GM18858 (cell line): ENCODE measurements around the gene ZNF101.

Source experiments
- ATAC-seq: cut with Tn5 transposase; IDR thresholded peaks from one replicate; pipeline ENCODE4 v1.9.1; 2021; ENCODE audit not compliant: unreplicated experiment

Gene ZNF101

DNA sequence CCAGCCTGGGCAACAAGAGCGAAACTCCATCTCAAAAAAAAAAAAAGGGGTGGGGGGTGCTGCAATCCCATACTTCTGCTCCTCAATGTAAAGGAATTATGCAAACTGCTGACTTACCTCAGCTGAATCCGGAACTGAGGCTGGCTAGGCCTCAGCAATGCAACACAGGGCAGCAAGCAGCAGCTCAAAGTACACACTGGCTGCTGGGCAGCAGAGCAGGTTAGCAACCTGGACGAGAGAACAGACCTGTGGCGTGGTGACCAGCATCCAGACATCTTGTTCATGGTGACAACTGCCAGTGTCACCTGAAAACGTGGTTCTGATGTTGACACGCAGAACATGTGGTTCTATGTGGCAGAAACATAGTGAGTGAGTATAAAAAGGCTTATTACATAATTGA lies 36.2 kb downstream of the ZNF101 start:
- ATAC-seq, result no peak

DNA sequence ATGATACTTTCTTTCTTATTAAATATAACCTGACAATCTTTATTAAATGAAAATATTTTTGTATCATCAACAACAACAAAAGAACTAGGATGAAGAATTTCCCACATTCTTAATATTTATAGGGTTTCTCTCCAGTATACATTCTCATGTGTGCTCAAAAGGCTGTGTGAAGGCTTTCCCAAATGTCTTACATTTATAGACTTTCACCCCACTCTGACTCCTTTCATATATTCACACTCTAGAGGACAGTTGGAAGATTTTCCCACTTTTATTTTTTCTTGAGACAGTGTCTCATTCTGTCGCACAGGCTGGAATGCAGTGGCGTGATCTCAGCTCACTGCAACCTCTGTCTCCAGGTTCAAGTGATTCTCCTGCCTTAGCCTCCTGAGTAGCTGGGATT lies 41.9 kb downstream of the ZNF101 start:
- ATAC-seq, result no peak

DNA sequence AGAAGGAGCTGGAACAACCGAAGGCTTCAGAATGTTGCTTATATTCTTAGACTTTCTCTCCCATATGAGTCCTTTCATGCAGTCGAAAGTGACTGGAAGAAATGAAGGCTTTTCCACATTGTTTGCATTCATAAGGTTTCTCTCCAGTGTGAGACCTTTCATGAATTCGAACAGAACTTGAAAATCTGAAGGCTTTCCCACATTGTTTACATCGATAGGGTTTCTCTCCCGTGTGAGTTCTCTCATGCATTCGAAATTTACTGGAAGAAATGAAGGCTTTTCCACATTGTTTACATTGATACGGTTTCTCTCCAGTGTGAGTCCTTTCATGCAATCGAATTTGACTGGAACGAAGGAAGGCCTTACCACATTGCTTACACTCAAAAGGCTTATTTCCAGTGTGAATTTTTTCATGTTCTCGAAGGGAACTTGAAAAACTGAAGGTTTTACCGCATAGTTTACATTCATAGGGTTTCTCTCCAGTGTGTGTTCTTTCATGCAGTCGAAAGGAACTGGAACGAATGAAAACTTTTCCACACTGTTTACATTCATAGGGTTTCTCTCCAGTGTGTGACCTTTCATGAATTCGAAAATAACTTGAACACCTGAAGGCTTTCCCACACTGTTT lies 42.8 kb downstream of the ZNF101 start:
- no peak for ATAC-seq

DNA sequence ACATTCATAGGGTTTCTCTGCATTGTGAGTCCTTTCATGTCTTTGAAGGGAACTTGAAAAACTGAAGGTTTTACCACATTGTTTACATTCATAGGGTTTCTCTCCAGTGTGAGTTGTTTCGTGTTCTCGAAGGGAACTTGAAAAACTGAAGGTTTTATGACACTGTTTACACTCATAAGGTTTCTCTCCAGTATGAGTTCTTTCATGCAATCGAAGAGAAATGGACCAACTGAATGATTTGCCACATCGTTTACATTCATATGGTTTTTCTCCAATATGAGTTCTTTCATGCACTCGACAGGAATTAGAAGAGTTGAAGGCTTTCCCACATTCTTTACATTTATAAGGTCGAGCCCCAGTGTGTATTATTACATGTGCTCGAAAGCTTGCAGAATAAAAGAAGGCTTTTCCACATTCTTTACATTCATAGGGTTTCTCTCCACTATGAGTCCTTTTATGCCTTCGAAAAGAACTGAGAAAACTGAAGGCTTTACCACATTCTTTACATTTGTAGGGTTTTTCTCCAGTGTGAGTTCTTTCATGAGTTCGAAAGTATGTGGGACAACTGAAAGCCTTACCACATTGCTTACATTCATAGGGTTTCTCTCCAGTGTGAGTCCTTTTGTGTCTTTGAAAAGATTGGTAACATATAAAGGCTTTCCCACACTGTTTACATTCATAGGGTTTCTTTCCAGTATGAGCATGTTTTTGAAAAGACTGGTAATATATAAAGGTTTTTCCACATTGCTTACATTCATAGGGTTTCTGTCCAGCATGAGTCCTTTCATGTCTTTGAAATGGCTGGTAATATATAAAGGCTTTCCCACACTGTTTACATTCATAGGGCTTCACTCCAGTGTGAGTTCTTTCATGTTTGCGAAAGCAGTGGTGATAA lies 43.5 kb downstream of the ZNF101 start:
- ATAC-seq, result no peak

DNA sequence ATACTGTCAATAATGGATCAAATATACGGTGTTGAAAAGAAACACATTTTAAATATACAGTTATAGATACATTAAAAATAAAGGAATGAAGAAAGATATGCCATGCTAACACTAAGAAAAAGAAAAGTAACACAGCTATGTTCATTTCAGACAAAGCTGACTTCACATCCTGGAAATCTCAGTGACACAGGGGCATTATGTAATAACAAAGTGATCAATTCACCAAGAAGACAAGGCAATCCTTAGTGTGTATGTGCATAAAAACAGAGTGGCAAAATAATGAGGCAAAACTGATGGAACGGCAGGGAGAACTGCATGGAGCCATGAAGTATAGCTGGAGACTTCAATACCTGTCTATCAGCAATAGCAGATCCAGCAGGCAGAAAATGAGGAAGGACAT lies 51.2 kb downstream of the ZNF101 start:
- no peak for ATAC-seq

DNA sequence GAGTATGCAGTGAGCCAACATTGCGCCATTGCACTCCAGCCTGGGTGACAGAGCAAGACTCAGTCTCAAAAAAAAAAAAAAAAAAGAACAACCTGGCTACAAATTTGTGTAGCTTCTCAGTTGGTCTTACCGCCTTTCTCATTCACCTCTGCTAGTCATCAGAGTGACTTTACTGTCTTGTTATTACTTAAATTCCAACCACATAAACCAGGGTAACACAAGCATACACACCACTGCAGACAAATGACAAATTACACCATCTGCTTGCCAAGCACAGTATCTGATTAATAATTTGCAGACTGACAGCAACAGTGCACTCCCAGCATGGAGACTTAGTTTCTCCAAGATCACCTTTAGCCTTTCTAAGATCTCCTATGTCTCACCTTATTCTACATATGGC lies 53.3 kb downstream of the ZNF101 start:
- ATAC-seq, result no peak

DNA sequence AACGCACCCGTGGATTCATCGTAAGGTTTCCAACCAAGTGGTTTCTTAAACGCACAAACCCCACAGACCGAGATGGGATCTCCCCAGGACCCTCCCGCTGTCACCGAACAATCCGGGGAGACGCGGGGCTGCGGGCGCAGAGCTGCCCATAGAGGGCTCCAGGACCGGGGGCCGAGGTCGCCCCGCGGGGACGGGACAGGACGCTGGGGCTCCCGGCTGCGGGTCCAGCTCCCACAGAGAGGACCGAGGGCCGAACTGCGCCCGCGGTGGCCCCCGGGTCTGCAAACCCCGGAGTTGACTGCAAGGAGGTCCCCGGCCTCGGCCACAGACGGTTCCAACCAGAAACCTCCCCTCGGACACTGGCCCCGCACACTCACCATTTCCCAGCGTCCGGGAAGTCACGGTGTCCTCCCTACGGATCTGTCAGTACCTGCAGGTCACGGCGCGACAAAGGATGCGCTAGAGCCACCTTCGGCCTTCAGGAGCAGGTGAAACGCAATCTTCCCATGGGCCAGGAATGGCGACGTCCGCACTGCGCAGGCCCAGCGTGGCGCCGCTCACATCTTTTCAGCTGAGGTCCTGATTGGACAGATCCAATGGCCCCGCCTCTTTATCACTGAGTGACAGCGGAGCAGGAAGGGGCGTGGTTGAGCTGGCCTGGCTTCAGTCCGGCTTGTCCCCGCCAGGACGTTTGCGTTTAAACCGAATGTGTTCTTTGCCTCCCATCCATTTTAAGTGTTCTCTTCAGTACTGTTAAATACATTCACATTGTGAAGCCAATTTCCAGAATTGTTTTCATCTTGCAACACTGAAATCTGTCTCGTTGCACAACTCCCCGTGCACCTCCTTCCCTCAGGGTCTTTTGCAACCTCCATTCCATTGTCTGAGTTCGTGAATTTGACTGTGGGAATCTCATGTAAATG lies 64.2 kb downstream of the ZNF101 start, which contains the start of gene ZNF14:
ZNF14 (minus strand) TSS at position 534 of the 923 bp plus-strand sequence; CDS start at position 380, 154 bp downstream.
- peak; percentile 96 for ATAC-seq
